Stimulated activated CD8-positive, alpha-beta memory T cell treated with anti-CD3 and anti-CD28 coated beads, Interleukin-2, amount 100 ng/mL, for 1 hour (primary cell): Measurements from ENCODE around the gene THSD7B.
"Not testable (repeated sequence)": the region's sequence is repeated elsewhere in the genome, so short reads cannot be mapped to it uniquely, and the experiment has no call there.

Experiments
- DNase-seq, 2 donors: peaks; one replicate each; pipeline ENCODE4 v3.0.0-alpha.2; 2020; ENCODE audit warnings: low read depth in 2 of 2

The THSD7B gene

DNA sequence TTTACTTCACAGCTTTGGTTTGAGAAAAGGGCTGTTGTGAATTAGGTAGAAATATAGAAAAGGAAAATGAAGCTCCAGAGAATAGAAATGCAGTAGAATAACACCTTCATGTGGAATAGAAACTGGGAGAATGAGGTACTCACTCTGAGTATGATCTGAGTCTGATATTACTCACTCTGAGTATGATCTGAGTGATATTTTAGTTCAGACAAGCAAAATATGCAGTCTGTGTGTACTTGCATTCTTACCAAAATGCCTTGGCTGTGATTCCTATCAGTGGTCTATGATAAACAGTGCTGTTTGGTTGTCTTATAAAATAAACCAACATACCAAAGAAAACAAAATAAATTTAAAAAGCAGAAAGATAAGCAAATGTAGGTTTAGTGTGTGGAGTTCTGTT is 487.6 kb downstream of the THSD7B start:
- DNase-seq: no peak

- DNase-seq: no peak
Observed at GRCh38 chr2:137254052-137254451, 488.7 kb downstream of the THSD7B start.

GRCh38 chr2:137255345-137255744 is 490.0 kb downstream of the THSD7B start:
- no peak for DNase-seq

- DNase-seq: no peak
Observed at GRCh38 chr2:137255990-137256389, 490.6 kb downstream of the THSD7B start.

DNA sequence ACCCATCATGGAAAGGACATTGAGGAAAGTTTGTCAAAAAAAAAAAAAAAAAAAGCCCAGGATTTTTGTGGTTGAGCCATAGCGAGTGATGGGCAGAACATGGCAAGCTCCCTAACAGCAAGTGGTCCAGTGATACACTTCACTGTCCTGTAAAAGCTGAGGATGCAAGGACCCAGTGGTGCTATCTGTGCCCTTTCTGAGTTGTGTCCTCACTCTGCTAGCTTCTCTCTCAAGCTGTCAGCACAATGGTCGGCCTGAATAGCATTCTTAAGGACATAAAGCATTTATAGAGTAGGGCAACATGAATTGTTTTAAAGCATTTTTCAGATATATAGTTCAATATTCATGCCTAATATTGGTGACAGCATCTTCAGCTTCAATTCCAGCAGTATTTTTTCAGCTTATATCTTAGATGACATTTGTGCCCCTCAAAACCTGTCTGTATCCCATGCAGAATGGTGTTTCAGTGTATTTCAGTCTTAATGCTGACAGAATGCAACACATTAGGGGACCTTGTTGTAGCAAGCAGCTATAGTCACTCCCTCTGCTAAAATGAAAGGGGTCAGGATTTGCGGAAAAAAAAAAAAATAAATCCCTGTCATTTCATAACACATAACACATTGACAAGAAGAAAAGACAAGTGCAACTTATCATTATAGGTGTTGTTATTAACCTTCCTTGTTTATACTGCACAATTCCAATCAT is 496.7 kb downstream of the THSD7B start:
- DNase-seq: no peak

DNA sequence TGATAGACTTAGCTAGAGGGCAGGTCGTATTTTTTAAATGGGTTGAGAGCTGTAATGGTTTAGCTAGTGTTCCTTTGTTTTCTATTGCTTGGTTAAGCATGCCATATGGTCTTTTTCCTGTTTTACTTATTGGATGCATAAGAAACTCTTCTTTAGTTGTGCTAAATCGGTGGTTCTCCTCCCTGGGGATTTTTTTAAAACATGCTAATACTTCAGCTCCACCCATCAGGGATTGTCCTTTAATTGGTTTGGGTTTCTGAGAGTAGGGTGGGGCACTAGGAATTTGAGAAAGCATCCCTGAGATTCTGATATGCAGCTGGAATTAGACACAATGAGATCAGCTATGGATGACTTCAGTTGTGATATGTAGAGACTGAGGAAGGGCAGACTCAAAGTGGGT is 497.2 kb downstream of the THSD7B start:
- no peak for DNase-seq

DNA sequence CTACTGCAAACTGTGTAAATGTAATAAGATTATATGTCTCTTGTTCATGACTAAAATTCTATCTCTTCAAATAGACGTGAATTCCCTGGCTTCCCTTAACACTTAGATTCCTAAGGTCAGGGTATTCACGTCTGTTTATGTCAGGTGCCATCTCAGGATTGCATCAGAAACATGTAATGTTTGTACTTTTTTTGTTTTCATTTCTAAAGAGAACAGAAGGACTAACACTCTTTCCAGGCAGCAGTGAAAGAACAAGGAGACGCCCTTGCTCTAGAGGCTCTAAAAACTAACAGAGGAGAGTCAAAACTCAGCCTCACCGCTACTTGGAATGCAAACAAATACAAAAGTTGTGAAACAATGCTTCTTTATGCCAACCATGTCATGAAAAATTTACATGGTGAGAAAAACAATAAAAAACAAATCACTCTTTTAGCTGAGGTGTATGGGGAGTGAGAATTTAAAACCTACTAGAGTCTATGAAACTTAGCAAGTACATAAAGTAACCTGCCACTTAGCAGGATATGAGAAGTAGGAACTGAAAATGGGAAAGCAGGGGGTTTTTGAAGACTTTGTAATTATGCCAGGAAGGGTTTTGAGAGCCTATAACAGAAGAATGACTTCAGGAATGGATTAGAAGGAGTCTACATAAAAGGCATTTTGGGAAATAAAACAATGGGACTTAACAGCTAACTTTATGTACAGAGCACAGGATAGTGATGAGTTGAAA is 522.7 kb downstream of the THSD7B start:
- no peak for DNase-seq

DNA sequence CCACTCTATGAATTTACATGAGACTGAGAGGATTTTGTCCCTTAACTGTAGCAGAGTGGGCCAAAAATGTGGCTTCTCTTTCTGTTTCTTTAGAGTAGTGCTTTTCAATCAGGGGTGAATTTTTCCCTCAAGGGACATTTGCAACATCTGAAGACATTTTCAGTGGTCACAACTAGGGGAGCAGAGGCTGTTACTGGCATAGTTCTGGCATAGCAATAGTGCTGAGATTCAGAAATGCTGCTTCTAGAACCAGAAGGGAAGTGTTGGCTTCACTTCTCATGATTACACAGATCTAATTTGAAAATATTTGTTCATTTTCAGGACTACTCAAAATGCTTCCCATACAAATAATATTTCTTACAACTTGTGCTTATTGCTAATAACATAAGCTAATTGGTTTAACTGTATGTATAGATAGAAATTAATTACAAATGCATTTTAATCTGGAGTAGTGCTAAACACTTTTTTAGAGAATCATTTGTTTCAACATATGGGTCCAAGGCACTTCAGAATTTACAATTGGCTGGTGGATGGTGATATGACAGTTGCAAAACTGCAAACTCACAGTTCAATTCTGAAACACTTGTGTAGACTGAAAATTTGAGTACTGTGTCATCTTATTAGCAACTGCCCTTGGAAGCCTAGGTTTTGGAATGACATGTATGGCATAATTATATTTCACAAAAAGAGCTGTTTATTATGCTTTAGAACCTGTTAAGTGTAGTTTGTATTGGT is 526.7 kb downstream of the THSD7B start:
- no peak for DNase-seq

DNA sequence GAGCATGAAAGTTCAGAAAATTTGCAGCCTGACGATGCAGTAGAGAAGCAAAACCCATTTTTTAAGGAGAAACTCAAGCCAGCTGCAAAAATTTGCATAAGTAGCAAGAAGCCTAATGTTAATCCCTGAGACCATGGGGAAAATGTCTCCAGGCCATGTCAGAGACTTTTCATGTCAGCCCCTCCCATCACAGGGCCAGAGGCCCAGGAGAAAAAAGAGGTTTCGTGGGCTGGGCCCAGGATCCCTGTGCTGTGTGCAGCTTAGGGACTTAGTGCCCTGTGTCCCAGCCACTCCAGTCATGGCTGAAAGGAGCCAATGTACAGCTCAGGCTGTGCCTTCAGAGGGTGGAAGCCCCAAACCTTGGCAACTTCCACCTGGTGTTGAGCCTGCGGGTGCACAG is 533.0 kb downstream of the THSD7B start:
- DNase-seq: no peak

- DNase-seq: no peak
Observed at GRCh38 chr2:137300987-137301386, 535.6 kb downstream of the THSD7B start.

GRCh38 chr2:137302957-137303356 is 537.6 kb downstream of the THSD7B start:
- no peak for DNase-seq

GRCh38 chr2:137316075-137316474 is 550.7 kb downstream of the THSD7B start:
- no peak for DNase-seq

- DNase-seq: no peak
Observed at GRCh38 chr2:137321566-137321965, 556.2 kb downstream of the THSD7B start.

DNA sequence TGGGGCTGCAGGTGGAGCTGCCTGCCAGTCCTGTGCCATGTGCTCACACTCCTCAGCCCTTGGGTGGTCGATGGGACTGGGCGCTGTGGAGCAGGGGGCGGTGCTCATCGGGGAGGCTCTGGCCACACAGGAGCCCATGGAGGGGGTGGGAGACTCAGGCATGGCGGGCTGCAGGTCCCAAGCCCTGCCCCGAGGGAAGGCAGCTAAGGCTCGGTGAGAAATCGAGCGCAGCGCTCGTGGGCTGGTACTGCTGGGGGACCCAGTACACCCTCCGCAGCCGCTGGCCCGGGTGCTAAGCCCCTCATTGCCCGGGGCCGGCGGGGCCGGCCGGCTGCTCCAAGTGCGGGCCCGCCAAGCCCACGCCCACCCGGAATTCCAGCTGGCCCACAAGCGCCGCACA is 566.2 kb downstream of the THSD7B start:
- DNase-seq: not testable (repeated sequence)

GRCh38 chr2:137333386-137334165 is 568.2 kb downstream of the THSD7B start:
- DNase-seq: no peak

DNA sequence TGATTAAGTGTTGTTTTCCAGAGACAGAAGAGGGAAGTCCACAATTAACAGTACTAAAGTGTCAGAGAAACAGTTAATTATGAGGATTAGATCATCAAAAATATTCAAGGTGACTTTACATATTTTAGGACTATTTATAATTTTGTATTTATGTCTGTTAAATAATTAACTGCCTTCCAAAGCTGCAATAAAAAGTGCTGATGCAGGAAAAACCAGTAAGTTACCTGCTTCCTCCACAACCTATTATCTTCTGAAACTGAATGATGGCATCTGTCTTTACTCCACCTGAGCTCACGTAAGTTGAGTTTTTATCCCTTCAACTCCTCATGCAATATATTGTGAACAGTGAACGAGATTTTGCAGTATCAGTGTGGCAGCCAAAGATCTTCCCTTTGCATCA is 570.7 kb downstream of the THSD7B start:
- DNase-seq: no peak

DNA sequence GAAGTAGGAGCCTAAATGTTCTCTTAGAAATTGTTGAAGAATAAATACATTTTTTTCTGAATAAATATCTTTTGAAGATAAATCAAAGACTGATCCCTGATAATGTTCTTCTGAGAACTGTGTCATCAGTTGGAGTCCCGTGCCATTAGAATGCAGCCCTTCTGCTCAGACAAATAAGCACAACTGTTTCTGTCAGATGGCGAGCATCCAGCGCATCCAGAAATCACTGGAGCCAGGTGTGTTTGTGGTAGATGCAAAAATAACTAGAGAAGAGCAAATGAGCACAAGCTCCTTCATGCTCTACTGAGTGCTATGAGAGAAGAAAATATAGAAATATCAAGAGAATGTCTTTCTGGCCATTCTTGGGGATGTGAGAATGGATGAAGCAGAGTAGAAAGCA is 573.7 kb downstream of the THSD7B start:
- no peak for DNase-seq

DNA sequence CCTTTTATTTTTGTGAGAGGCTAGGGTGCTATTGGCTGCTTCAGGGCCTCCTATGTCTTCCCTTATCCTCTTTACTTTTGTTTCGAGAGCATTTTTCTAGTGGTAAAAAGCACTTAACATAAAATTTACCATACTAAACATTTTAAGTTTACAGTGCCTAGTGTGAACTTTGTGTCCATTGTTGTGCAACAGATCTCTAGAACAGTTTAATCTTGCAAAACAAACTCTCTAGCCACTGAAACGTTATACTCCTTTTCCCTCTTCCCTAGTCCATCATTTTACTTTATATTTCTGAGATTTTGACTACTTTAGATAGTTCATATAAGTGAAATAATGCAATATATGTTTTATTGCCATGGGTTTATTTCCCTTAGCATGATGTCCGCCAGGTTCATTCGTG is 580.6 kb downstream of the THSD7B start:
- no peak for DNase-seq

GRCh38 chr2:137348301-137348700 is 583.0 kb downstream of the THSD7B start:
- DNase-seq: no peak

- no peak for DNase-seq
Observed at GRCh38 chr2:137357634-137358033, 592.3 kb downstream of the THSD7B start.

DNA sequence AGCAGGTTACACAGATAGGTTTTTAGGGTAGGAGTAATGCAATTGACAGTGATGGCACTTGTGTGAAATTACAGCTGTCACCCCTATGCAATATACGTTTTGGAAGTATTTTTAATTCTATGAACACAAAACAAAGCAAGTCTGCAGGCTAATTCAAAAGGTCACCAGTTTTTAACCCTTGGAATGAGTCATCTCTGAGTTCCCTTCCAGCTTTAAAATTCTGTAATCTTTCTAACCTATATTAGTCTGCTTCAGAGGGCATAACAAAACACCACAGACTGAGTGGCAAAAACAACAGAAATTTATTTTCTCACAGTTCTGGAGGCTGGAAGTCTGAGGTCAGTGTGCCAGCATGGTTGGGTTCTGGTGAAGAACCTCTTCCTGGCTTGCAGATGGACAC is 602.0 kb downstream of the THSD7B start:
- no peak for DNase-seq

GRCh38 chr2:137369106-137369505 is 603.8 kb downstream of the THSD7B start:
- DNase-seq: no peak
